Retina (tissue), 1 donor: Measurements from ENCODE around the gene CES5A.
"Not testable (repeated sequence)": the region's sequence is repeated elsewhere in the genome, so short reads cannot be mapped to it uniquely, and the experiment has no call there.

ENCODE experiments used
- DNase-seq: peaks from one replicate; pipeline ENCODE4 v3.0.0-alpha.2; 2016

The CES5A gene

DNA sequence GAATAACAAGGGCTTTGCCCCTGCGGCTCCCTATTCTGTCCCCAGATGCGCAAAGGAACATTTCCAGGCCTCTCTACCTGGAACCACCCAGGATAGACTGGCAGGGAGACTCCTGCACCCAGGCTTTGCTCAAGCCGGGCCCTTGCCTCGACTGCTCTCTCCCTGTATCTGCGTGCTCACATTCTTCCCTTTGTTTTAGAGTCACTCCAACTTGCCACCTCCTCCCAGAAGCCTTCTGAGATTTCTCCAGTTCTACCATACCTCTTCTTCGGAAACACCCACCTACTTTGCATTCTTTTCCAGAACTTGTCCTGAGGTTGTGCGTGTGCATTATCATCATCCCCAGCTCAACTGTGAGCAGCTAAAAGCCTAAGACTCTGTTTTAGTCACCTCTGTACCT lies 3.0 kb downstream of the CES5A start:
- DNase-seq = no peak

DNA sequence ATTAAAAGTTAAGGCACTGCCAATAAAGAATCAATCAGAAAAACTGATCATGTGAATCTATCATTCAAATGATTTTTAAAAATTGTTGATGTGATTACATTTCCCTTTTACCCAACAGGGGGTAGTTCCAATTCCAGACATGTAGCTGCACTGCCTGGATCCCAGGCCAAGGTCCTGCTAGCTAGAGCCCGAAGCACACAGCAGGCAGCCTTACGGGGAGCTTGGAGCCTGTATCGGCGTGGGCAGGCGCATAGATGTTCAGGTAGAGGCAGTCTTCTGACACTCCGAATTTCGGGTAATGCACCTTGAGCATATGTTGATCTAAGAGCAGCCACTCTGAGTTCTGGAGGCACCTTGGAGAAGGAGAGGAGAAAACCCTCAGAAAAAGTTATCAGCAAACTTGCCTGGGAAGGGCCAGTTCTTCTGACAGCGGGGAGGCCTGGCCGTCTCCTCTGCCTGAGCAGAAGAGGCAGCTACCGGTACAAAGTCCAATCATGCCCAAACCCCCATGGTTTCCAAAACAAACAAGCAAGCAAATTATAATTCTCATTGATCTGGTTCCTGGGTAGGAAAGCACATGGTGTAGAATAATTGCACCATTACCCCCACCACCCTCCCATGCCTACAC lies 3.6 kb downstream of the CES5A start:
- DNase-seq = no peak

GRCh38 chr16:55868980-55869379 lies 6.2 kb downstream of the CES5A start:
- DNase-seq = no peak

DNA sequence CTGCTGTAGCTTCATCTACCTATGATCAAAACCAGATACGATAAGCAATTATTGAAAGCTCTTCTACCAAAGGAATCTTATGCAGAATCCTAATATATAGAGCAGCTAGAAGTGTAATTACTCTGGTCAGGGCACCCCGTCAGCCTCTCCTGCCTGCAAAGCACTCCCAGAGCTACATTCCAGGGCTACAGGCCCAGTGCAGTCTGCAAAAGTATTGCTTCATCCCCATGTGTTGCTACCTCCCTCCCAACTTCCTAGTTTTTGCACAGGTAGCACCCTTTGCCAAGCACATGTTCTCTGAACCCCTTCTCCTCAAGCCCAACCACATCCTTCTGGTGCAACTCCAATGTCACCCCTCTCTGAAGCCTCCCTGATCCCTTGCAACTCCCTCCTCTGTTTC lies 7.0 kb downstream of the CES5A start:
- DNase-seq = no peak

DNA sequence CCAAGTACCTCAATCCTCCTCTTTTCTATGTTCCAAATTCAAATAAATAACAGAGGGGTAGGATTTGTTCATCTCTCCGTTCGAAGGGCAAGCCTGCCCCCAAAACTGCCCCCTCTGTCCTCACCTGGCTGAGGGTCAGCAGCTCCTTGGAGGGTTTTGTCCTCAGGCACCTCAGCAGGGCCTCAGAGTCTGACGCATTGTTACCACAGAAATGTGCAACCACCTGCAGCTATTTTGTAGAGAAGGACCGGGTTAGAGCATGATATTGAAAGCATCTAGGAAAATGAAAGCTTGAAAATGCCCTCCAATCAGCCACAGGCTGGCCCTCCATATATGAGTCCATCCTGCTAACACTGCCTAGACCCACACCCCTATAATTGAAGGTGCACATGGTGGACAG lies 13.9 kb downstream of the CES5A start:
- no peak for DNase-seq

DNA sequence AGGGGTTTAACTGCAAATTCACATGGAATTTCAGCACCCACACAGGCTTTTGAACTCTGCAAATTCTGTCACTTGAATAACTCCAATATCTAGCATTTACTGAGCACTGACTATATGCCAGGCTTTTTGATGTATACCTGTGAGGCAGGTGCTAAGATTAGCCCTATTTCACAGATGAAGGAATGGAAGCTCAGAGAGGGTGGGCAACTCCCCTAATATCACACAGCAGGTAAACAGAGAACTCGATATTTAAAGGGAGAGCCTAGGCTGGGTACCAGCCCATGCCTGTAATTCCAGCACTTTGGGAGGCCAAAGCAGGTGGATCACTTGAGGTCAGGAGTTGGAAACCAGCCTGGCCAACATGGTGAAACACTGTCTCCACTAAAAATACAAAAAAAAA lies 17.5 kb downstream of the CES5A start:
- not testable (repeated sequence) for DNase-seq

- DNase-seq = no peak
Measured at GRCh38 chr16:55856950-55857349, 18.2 kb downstream of the CES5A start.

DNA sequence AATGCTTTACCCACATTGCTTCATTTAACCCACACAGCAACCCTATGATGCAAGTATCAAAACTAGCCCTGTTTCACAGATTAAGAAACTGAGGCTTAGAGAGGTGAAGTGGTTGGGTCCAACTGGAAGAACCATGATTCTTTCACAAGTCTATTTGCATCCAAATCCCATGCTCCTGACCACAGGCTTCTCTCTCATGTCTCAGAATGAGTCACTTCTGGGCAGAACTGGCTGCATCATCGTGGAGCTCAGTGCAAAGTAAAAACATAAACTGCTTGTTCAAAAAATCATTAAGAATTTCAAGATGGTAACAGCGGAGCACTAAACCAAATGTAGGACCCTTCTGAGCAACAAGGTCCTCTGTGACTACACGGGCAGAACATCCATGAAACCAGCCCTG lies 22.1 kb downstream of the CES5A start:
- DNase-seq = no peak

DNA sequence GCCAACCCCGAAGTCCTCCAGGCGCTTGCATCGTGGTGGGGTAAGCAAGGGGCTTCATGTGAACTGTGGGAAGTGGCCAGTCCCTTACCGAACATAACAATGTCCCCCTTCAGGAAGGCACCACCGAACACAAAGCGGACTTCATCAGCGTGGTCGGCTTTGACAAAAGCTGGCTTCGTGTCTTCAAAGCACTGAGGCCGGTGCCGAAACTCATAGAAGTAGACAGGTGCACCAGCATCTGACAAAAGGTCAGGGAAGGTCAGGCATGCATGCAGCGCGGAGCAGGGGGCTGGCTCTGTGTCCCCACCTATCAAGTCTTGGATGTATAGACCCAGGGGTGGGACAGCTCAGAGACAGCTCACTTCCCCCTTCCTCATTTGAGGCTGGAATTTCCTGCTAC lies 25.6 kb downstream of the CES5A start:
- peak; percentile 24 for DNase-seq

DNA sequence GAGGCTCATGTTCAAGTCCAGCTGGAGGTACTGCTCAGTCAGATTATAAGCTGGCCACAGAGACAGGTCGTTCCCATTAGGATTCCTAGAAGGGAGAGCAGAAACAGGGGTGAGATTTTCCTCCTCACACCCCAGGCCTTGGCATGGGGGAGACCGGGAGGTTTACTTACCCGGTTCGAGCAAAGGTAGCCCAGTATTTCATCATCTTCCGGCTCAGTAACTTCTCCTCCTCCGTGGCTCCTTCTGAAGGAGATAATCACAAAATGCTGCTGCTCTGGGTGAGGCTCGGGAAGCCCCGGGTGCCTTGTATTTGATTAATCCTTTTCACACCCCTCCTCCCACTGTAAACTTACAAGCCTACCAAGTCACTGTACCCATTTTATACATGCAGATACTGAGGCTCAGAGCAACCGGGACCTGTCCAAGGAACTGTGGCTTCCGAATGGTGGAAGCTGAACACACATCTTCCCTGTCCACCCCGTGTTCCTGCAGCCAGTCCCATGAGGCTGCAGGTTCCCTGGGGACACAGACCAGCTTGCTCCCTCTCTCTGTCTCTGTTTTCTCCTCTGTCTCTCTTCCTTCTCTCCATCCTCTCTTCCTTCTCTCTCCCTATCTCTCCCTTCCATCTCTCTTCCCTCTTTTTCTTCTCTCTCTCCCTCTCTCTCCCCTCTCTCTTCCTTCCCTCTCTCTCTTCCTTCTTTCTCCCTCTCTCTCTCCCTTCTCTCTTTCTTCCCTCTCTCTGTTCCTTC lies 28.4 kb downstream of the CES5A start:
- no peak for DNase-seq

GRCh38 chr16:55843105-55843395 lies 32.1 kb downstream of the CES5A start:
- DNase-seq = no peak

DNA sequence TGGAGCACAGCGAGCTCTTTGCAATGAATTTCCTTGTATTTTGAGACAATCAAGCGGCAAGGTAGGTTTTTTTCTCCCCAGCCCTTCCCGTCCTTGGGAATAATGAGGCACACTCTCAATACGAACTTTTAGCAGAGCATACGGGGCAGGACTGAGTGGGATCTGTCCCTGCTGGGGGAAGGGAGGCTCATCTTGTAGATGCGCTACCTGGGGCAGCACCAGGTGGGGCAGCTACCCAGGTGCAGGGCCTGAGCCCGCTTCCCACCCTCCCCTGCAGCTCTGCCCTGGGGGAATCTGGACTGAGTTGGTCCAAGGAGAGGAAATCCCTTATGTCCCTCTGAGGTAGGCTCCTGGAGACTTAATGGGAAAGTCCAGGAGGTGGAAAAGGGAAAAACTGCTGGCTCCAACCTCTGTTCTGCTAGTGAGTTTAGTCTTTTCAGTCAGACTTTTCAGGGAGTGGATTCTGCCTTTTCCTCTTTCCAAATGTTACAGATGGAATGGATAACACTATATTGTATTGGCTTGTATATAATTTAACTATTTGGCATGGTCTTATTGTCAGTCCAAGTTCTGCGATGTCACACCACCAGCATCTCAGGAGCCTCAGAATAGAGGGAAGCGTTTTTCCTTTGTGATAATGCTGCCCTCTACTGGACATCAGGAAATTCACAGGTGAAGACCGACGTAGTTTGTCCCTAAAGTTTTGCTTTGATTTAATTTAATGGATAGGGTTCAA lies 32.6 kb downstream of the CES5A start:
- peak; percentile 61 for DNase-seq

- DNase-seq = no peak
Measured at GRCh38 chr16:55839115-55839514, 36.1 kb downstream of the CES5A start.

DNA sequence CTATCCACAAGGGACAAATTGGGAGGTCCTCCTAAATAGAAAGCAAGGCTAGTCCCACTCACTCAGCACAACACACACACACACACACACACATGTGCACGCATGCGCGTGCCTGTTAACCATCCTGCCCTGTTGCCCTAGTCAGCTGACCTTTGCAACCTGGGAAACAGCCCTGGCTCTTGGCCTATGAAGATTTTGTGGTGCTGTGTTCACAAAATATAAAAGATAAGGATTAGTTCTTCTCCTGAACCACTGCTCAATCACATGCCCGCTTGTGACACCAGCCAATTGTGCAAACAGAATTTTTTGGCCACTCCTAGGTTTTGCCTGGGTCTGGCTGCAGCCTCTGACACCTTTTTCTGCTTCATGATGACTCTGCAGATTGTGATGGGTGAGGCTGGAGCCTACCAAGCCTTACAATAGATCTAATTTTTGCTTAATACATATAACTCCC lies 39.0 kb downstream of the CES5A start:
- no peak for DNase-seq

GRCh38 chr16:55835581-55835980 lies 39.6 kb downstream of the CES5A start:
- DNase-seq = no peak

DNA sequence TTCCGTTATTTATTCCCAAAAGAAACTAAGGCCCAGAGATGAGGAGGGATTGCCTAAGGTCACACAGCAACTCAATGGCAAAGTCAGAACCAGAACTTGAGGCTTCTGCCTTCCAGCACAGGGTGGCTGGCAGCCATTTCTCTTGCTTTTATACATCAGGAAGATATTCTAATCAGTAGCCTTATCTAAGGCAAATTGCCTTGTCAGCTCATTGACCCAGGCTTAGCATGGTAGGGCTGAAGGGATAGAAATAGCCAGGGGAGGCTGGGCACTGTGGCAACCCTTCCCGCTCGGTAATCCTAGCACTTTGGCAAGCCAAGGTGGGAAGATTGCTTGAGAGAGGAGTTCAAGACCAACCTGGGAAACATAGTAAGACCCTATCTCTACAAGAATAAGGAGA lies 40.0 kb downstream of the CES5A start:
- DNase-seq = not testable (repeated sequence)

DNA sequence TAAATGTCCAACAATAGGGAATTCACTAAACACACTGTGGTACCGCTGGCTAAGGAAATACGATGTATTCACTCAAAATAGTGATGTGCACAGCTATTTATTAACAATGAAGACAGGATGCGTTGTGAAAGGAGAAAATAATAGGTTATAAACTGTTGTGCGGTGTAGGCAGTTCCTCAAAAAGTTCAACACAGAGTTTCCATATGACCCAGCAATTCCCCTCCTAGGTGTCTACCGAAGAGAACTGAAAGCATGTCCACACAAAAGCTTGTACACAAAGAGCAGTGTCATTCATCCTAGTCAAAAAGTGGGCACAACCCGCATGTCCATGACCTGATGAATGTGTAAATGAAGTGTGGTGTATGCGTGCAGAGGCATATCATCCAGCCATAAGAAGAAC lies 41.1 kb downstream of the CES5A start:
- no peak for DNase-seq

DNA sequence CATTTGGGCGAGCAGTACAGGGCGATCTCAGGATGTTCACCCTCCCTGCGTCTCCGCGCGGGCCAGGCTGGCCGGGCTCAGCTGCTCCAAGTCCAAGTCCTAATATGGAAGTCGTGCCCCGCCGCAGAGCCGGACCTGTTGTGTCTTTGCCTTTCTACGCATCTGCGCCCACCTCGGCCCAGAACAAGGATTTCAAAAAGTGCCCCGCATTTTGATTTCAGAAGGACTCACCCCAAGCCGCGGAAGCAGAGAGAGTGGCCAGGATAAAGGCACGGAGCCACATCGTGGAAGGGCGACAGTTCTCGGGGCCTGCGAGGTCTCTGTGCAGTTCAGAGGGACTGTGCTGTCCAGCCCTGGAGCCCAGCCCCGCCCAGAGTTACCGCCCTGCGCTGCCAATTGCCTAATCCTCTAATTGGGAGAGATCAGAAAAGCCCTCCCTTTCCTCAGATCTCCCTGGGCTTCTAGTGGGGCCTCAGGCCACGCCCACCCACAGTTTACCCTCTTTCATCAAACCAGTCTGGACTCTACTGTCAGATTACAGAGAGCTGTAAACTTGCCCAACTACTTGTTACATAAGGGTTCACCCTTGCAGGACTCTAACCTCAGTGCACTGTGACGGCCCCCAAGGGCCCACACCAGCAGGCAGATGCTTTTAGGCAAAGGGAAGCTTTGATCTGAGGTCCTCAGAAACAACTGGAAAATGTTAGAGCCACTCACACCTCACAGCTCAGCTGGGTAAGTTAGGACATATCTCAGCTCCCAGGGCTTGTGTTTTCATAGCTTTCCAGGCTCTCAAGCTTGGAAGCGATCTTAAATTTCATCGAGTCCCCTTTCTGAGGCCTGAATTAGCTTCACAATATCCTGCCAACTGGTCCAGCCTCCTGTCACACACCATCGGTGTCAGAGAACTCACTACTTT lies 42.1 kb downstream of the CES5A start, which contains the start of gene CES1:
TSS of gene CES1 (minus strand) at position 324 of the 919 bp plus-strand sequence. CDS start at position 283, 41 bp downstream.
- DNase-seq = peak; percentile 41

DNA sequence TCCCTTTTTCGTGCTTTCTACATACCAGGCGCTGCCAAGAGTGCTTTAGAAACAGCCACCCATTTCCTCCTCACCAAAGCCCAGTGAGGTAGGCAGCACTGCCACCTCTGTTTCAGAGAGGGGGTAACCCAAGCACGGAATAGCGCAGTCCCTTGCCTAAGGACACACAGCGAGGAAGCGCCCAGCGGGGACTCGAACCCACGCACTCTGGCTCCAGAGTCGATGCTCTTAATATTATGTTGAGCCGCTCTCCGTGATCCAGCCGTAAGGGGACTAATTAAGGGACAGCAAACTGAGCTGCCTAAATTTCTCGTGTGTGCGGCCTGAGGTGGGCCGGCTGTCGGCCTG lies 42.8 kb downstream of the CES5A start:
- DNase-seq = no peak

- DNase-seq = no peak
Measured at GRCh38 chr16:55830658-55831294, 44.4 kb downstream of the CES5A start.

GRCh38 chr16:55829232-55829631 lies 45.9 kb downstream of the CES5A start:
- not testable (repeated sequence) for DNase-seq

DNA sequence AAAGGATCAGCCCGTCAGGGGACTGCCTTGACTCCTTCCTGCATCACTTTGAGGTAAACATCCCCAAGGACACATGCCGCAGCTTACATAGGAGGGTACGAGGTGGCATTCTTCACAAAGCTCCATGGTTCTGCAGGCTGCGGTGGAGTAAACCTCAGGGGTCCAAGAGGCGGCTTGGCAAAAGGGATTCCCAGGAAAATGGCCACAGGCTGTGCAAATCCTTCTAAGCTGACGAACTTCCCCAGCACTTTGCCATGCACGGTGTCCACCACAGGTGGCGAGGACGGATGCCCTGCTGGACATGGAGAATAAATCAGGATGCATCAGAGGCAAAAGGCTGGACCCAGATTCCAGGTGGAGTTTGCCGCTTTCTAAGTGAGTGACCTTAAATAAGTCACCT lies 46.5 kb downstream of the CES5A start:
- DNase-seq = no peak
